ENCODE measurements around the gene UBE2G1. TPM values are rescaled to one million over a fixed set of nuclear protein-coding genes. Genes with fewer than 3 reads are reported as not detected.

The UBE2G1 gene
- total and polyA plus RNA-seq, 4 donors: 19.9 to 25.3 (median 21.3) TPM

GRCh38 chr17:4333041-4333440 is 33.4 kb downstream of the UBE2G1 start:
- no peak overlapping the region for H3K4me3 ChIP-seq (ENCODE audit: low read depth in 1 of 3, low read length in 3 of 3)
- H3K27ac ChIP-seq (ENCODE audit: low read depth in 1 of 2, low read length in 2 of 2): no peak overlapping the region
- no peaks in the 10 kb centered on the region for H3K27me3 ChIP-seq (ENCODE audit: control insufficient read depth in 4 of 4, insufficient read depth in 4 of 4, low read length in 3 of 4)
- peaks cover 0 to 2% (median 0%) of the 10 kb centered on the region in 4 donors for H3K4me1 ChIP-seq (ENCODE audit: control insufficient read depth in 4 of 4, insufficient read depth in 4 of 4, low read length in 3 of 4)
- TF ChIP-seq MAX (IDR thresholded peaks at IDR 0.05) (no peak), EGR1 (IDR thresholded peaks at IDR 0.05; ENCODE audit: low read depth in 2 of 2) (no peak), TAF1 (conservative IDR thresholded peaks at IDR 0.05) (no peak), FOXA1 (IDR thresholded peaks at IDR 0.05) (no peak), YY1 (IDR thresholded peaks at IDR 0.05) (no peak), RAD21 (IDR thresholded peaks at IDR 0.05) (no peak), RXRA (IDR thresholded peaks at IDR 0.05) (no peak), GABPA (IDR thresholded peaks at IDR 0.05 in 1 of 2, conservative IDR thresholded peaks at IDR 0.05 in 1 of 2) (no peak), CTCF (IDR thresholded peaks at IDR 0.05; ENCODE audit: low read depth, low read length, missing input control) (no peak), ZBTB33 (IDR thresholded peaks at IDR 0.05) (no peak), HNF4A (conservative IDR thresholded peaks at IDR 0.05) (no peak), FOXA2 (IDR thresholded peaks at IDR 0.05) (no peak), HNF4G (IDR thresholded peaks at IDR 0.05) (no peak), JUND (IDR thresholded peaks at IDR 0.05) (no peak), REST (IDR thresholded peaks at IDR 0.05) (no peak), SP1 (IDR thresholded peaks at IDR 0.05) (no peak), ATF3 (IDR thresholded peaks at IDR 0.05) (no peak)
- H3K9ac ChIP-seq (ENCODE audit: low read depth in 1 of 2, low read length in 2 of 2): no peak overlapping the region
- 98% methylated on average over 9 of the region's 9 CpGs for WGBS
- H3K36me3 ChIP-seq (ENCODE audit: control insufficient read depth in 4 of 4, insufficient read depth in 3 of 4, low read depth in 1 of 4, low read length in 3 of 4): no peaks in the 10 kb centered on the region
- DNase-seq (ENCODE audit: low spot score): no peak
- no peaks in the 10 kb centered on the region for H3K9me3 ChIP-seq (ENCODE audit: control insufficient read depth in 4 of 4, low read length in 3 of 4)

All from liver (tissue), 9 donors.